Stomach smooth muscle (tissue), 2 donors: ENCODE results near the gene LRRC23.
"Not testable (repeated sequence)": the region's sequence is repeated elsewhere in the genome, so short reads cannot be mapped to it uniquely, and the experiment has no call there.

Source experiments
- H3K27ac ChIP-seq: one replicate; pipeline ENCODE4 v1.7.0; 2013; ENCODE audit warnings: mild to moderate bottlenecking, low read length, inconsistent platforms
- H3K27me3 ChIP-seq, 2 donors: one replicate each; pipeline ENCODE4 v1.7.0; 2013; ENCODE audit warnings: low read length in 2 of 2; ENCODE audit not compliant: insufficient read depth in 2 of 2, control insufficient read depth in 1 of 2
- H3K36me3 ChIP-seq, 2 donors: one replicate each; pipeline ENCODE4 v1.7.0; 2013; ENCODE audit warnings: low read length in 2 of 2; ENCODE audit not compliant: control insufficient read depth in 2 of 2, insufficient read depth in 2 of 2
- H3K4me1 ChIP-seq: one replicate; pipeline ENCODE4 v1.7.0; 2013; ENCODE audit warnings: low read length; ENCODE audit not compliant: control insufficient read depth, insufficient read depth
- H3K4me3 ChIP-seq, 2 donors: one replicate each; pipeline ENCODE4 v1.7.0; 2013; ENCODE audit warnings: low read length in 2 of 2
- H3K9ac ChIP-seq, 2 donors: one replicate each; pipeline ENCODE4 v1.7.0; 2013; ENCODE audit warnings: low read length in 2 of 2, mild to moderate bottlenecking in 1 of 2
- H3K9me3 ChIP-seq, 2 donors: one replicate each; pipeline ENCODE4 v1.7.0; 2013; ENCODE audit warnings: low read length in 2 of 2; ENCODE audit not compliant: control insufficient read depth in 2 of 2
- donor health status: healthy.
- donor health status: Pancreatic carcinoma.

Gene LRRC23

GRCh38 chr12:6904280-6905276 is at the start of gene LRRC23:
LRRC23 (plus strand) TSS chr12:6904822; CDS start chr12:6905634, 812 bp downstream.
- H3K4me1 ChIP-seq, result peaks cover 20% of the 10 kb centered on the region
- peaks cover 7 to 10% of the 10 kb centered on the region in 2 donors for H3K36me3 ChIP-seq
- peak within 1 kb of the TSS; percentile 98 to 99 for H3K4me3 ChIP-seq
- no peaks in the 10 kb centered on the region for H3K27me3 ChIP-seq
- H3K9me3 ChIP-seq, result no peaks in the 10 kb centered on the region
- peak within 1 kb of the TSS; percentile 76 for H3K27ac ChIP-seq
- H3K9ac ChIP-seq, result peak within 1 kb of the TSS; percentile 93 to 97

GRCh38 chr12:6855322-6855721 is 49.3 kb upstream of the LRRC23 start:
- Histone ChIP-seq H3K9me3 (no peaks in the 10 kb centered on the region), H3K4me1 (peaks cover 25% of the 10 kb centered on the region), H3K4me3 (no peak overlapping the region), H3K9ac (no peak overlapping the region), H3K36me3 (peaks cover 43% of the 10 kb centered on the region in 2 donors), H3K27me3 (no peaks in the 10 kb centered on the region), H3K27ac (peak overlapping the region; percentile 24)

- Histone ChIP-seq H3K27me3 (no peaks in the 10 kb centered on the region), H3K4me3 (no peak overlapping the region), H3K4me1 (peaks cover 6% of the 10 kb centered on the region), H3K36me3 (peaks cover 68 to 74% of the 10 kb centered on the region in 2 donors), H3K9me3 (no peaks in the 10 kb centered on the region), H3K9ac (no peak overlapping the region), H3K27ac (no peak overlapping the region)
These were observed 45.8 kb upstream of the LRRC23 start for GRCh38 chr12:6858799-6859198.

GRCh38 chr12:6860116-6860515 is 44.5 kb upstream of the LRRC23 start:
- Histone ChIP-seq H3K4me1 (no peaks in the 10 kb centered on the region), H3K9me3 (no peaks in the 10 kb centered on the region), H3K4me3 (no peak overlapping the region), H3K36me3 (peaks cover 74 to 79% of the 10 kb centered on the region in 2 donors), H3K27ac (no peak overlapping the region), H3K9ac (no peak overlapping the region), H3K27me3 (no peaks in the 10 kb centered on the region)

- peaks cover 71 to 79% of the 10 kb centered on the region in 2 donors for H3K36me3 ChIP-seq
- H3K9ac ChIP-seq, result no peak overlapping the region
- H3K9me3 ChIP-seq, result no peaks in the 10 kb centered on the region
- no peaks in the 10 kb centered on the region for H3K27me3 ChIP-seq
- no peaks in the 10 kb centered on the region for H3K4me1 ChIP-seq
- no peak overlapping the region for H3K27ac ChIP-seq
- no peak overlapping the region for H3K4me3 ChIP-seq
These were observed 43.7 kb upstream of the LRRC23 start for GRCh38 chr12:6860942-6861341.

- H3K27me3 ChIP-seq, result no peaks in the 10 kb centered on the region
- peaks cover 1% of the 10 kb centered on the region for H3K4me1 ChIP-seq
- H3K9ac ChIP-seq, result no peak overlapping the region
- H3K4me3 ChIP-seq, result no peak overlapping the region
- H3K27ac ChIP-seq, result no peak overlapping the region
- no peaks in the 10 kb centered on the region for H3K9me3 ChIP-seq
- peaks cover 66 to 76% of the 10 kb centered on the region in 2 donors for H3K36me3 ChIP-seq
These were observed 43.2 kb upstream of the LRRC23 start for GRCh38 chr12:6861391-6861790.

- Histone ChIP-seq H3K27me3 (no peaks in the 10 kb centered on the region), H3K9me3 (no peaks in the 10 kb centered on the region), H3K4me1 (peaks cover 9% of the 10 kb centered on the region), H3K9ac (no peak overlapping the region), H3K36me3 (peaks cover 51 to 62% of the 10 kb centered on the region in 2 donors), H3K27ac (no peak overlapping the region), H3K4me3 (no peak overlapping the region)
These were observed 41.6 kb upstream of the LRRC23 start for GRCh38 chr12:6863033-6863432.

GRCh38 chr12:6863586-6864321 is 40.9 kb upstream of the LRRC23 start:
- Histone ChIP-seq H3K4me3 (no peak overlapping the region), H3K27ac (no peak overlapping the region), H3K27me3 (no peaks in the 10 kb centered on the region), H3K4me1 (peaks cover 15% of the 10 kb centered on the region), H3K9me3 (no peaks in the 10 kb centered on the region), H3K36me3 (peaks cover 43 to 55% of the 10 kb centered on the region in 2 donors), H3K9ac (no peak overlapping the region)

GRCh38 chr12:6865307-6865706 is 39.3 kb upstream of the LRRC23 start:
- H3K4me3 ChIP-seq, H3K27me3 ChIP-seq, H3K27ac ChIP-seq, H3K9ac ChIP-seq, H3K9me3 ChIP-seq: not testable (repeated sequence)
- Histone ChIP-seq H3K36me3 (peaks cover 42 to 50% of the 10 kb centered on the region in 2 donors), H3K4me1 (peaks cover 28% of the 10 kb centered on the region)

- H3K27ac ChIP-seq, result peak overlapping the region; percentile 97
- no peaks in the 10 kb centered on the region for H3K27me3 ChIP-seq
- H3K36me3 ChIP-seq, result peaks cover 32 to 45% of the 10 kb centered on the region in 2 donors
- H3K4me3 ChIP-seq, result peak overlapping the region; percentile 80 to 92
- peak overlapping the region; percentile 84 to 94 for H3K9ac ChIP-seq
- peaks cover 33% of the 10 kb centered on the region for H3K4me1 ChIP-seq
- no peaks in the 10 kb centered on the region for H3K9me3 ChIP-seq
These were observed 38.3 kb upstream of the LRRC23 start for GRCh38 chr12:6866163-6866919.
